ENCODE results near the gene RHOD.

DNA sequence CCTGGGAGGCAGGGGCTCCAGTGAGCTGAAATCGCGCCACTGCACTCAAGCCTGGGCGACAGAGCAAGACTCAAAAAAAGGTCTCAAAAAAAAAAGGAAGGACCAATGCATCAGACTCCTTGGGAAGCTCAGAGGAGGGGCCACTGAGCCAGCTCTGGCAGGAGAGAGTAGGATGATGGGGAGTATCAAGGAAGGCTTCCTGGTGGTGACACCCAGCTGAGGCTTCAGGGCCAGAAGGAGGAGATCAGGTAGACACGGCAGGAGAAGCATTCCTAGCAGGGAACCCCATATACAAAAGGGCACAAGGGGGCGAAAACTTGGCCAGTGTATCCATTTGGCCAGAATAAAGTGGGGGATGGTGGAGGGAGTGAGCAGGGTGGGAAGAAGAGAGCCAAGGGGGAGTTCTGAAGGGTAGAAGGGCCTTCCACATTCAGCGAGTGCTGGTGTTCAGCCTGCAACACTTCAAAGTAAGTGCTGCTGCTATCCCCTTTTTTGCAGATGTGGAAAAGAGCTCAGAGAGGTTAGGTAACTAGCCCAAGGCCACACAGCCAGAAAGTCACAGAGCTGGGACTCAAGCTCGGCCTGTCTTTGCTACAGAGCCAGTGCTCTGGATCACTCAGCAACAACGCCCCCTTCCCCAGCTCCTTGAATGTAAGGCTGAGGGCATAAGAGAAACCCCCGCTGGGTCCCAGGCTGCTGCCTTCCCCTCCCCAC, 5.3 kb upstream of the RHOD start:
- TF ChIP-seq POLR2A (IDR thresholded peaks at IDR 0.05) = no peak
- TF ChIP-seq, protein P1, sequence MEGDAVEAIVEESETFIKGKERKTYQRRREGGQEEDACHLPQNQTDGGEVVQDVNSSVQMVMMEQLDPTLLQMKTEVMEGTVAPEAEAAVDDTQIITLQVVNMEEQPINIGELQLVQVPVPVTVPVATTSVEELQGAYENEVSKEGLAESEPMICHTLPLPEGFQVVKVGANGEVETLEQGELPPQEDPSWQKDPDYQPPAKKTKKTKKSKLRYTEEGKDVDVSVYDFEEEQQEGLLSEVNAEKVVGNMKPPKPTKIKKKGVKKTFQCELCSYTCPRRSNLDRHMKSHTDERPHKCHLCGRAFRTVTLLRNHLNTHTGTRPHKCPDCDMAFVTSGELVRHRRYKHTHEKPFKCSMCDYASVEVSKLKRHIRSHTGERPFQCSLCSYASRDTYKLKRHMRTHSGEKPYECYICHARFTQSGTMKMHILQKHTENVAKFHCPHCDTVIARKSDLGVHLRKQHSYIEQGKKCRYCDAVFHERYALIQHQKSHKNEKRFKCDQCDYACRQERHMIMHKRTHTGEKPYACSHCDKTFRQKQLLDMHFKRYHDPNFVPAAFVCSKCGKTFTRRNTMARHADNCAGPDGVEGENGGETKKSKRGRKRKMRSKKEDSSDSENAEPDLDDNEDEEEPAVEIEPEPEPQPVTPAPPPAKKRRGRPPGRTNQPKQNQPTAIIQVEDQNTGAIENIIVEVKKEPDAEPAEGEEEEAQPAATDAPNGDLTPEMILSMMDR (IDR thresholded peaks at IDR 0.05) = no peak
